ENCODE data around the gene PARP14.

DNA sequence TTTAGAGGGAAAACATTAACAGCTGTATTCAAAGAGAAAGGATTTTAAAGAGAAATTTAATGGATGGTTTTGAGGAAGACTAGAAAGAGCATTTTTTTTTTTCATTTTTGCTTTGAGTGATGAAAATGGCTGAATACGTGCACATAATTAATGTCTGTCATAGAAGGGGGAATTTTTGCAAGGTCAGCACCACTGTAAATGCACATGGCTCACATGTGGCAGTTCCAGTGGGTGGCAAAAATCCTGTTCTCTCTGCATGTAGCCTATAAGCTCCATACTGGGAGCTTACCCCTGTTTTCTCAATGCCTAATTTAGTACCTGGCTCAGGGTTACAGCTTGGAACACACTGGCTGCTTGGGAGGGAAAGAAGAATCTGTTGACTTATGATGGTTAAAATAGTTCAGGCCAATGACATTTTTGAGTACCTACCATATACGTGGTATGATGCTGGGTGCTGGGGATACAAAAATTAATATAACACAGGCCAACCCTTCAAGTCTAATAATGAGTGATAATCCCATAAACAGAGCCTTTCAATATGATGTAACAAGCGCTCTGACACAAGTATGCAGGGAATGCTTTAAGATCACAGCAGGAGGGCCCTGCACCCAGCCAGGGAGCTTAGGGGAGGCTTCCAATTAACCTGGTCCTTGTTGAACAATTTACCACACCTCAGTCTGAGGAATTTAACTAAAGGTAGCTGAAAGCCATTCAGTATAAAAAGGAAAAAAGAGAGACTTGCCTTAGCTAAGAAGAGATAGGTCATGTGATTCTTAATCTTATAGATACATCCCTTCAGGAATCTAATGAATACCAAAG lies 80.0 kb downstream of the PARP14 start:
- TF ChIP-seq POLR2A (IDR thresholded peaks at IDR 0.05; ENCODE audit: low read depth, low read length) (no peak), TAF1 (IDR thresholded peaks at IDR 0.05; ENCODE audit: low read depth, low read length) (no peak), POLR2AphosphoS5 (IDR thresholded peaks at IDR 0.05; ENCODE audit: low read depth, low read length) (no peak), PAX5 (IDR thresholded peaks at IDR 0.05; ENCODE audit: insufficient read depth, low read length, severe bottlenecking) (no peak), SPI1 (IDR thresholded peaks at IDR 0.05; ENCODE audit: low read depth, low read length) (no peak), POU2F2 (IDR thresholded peaks at IDR 0.05; ENCODE audit: low read depth, low read length) (no peak)

All from GM12891 (cell line).